ENCODE measurements around the gene TBC1D16.

DNA sequence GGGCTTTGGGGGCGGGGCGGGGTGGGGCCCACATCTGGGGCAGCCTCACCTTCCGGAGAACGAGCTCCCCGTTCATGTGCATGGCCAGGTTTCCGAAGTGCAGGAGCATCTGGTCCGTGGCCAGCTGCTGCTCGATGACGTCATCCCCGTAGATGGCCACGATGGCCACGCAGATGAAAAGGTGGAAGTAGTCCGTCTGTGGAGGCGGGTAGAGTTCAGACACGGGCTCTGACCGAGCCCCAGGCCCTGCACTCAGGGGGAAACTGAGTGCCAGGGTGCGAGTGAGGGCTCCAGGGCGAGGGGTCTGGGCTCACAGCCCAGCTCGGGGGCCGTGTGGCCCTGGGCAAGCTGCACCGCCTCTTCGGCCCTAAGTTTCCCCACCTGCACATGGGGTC, 93.7 kb downstream of the TBC1D16 start:
- no peak for TF ChIP-seq CTCF (conservative IDR thresholded peaks at IDR 0.05 in 1 of 2, IDR thresholded peaks at IDR 0.05 in 1 of 2; ENCODE audit: low read depth in 1 of 2, low read length in 2 of 2)
- TF ChIP-seq EZH2 (IDR thresholded peaks at IDR 0.05; ENCODE audit: low read length, missing control alignments), result no peak
